Measurements from ENCODE around the gene CRACR2A. TPM values are rescaled to one million over a fixed set of nuclear protein-coding genes. Genes with fewer than 3 reads are reported as not detected.

The CRACR2A gene
- total and polyA plus RNA-seq, 2 of the 4 experiments (the other 2 are of a cell fraction): 0.54 to 0.60 TPM

GRCh38 chr12:3644104-3644503 lies 108.8 kb downstream of the CRACR2A start:
- Histone ChIP-seq H2AK9ac (replicated peaks; ENCODE audit: low read depth, low read length, poor library complexity) (no peak overlapping the region), H2BK5ac (ENCODE audit: low read depth, low read length, poor library complexity, severe bottlenecking) (no peak overlapping the region), H2BK120ac (ENCODE audit: low read depth, low read length) (no peak overlapping the region), H3K18ac (ENCODE audit: low read depth, low read length) (no peak overlapping the region), H3K36me3 (ENCODE audit: control insufficient read depth, insufficient read depth, low read length) (no peaks in the 10 kb centered on the region), H2AFZ (replicated peaks; ENCODE audit: low read length, poor library complexity) (no peak overlapping the region), H3K9me3 (ENCODE audit: control insufficient read depth, insufficient read depth, low read length) (no peaks in the 10 kb centered on the region), H3K4me3 (ENCODE audit: insufficient read depth, low read depth, low read length) (no peak overlapping the region), H3K23ac (ENCODE audit: low read depth, low read length) (no peak overlapping the region), H4K91ac (ENCODE audit: insufficient read depth, low read depth, low read length) (no peak overlapping the region), H3K27me3 (ENCODE audit: control insufficient read depth, insufficient read depth, low read length) (peaks cover 6% of the 10 kb centered on the region), H3K4me2 (ENCODE audit: low read depth, low read length) (no peak overlapping the region), H4K5ac (ENCODE audit: low read depth, low read length) (no peak overlapping the region), H2BK15ac (ENCODE audit: low read depth, low read length) (no peak overlapping the region), H3K9ac (ENCODE audit: low read depth, low read length) (no peak overlapping the region), H3K56ac (ENCODE audit: extremely low read depth, insufficient read depth, low read length) (no peak overlapping the region), H4K8ac (ENCODE audit: low read depth in 2 of 2, low read length in 2 of 2) (no peak overlapping the region), H3K27ac (ENCODE audit: insufficient read depth, low read length) (no peak overlapping the region), H2AK5ac (ENCODE audit: low read depth, low read length) (no peak overlapping the region), H3K4ac (ENCODE audit: low read depth, low read length) (no peak overlapping the region), H3K79me1 (ENCODE audit: low read depth in 1 of 2, low read length in 2 of 2) (no peaks in the 10 kb centered on the region), H3K9me1 (ENCODE audit: insufficient read depth, low read length) (no peaks in the 10 kb centered on the region), H3K4me1 (ENCODE audit: control insufficient read depth, insufficient read depth, low read length) (no peaks in the 10 kb centered on the region), H4K20me1 (ENCODE audit: insufficient read depth, low read length) (no peaks in the 10 kb centered on the region), H2BK20ac (ENCODE audit: low read depth, low read length) (no peak overlapping the region), H3K14ac (replicated peaks; ENCODE audit: low read depth, low read length) (no peak overlapping the region)
- WGBS, 2 experiments (ENCODE audit: extremely low coverage in 2 of 2, insufficient read length in 1 of 2): no CpG with 5 or more reads among the region's 8 CpGs
- intact Hi-C loops (cut with micrococcal nuclease): no loop called here
- no peak for ATAC-seq (ENCODE audit: low read depth)
- in situ Hi-C loops (cut with MboI; ENCODE audit: low sequenced_read_pairs): no loop called here
- no peak for DNase-seq
- no TSS peak for BruUV-seq (replicated peaks)
- no peak for TF ChIP-seq MXI1 (IDR thresholded peaks at IDR 0.05; ENCODE audit: borderline replicate concordance, low read depth, low read length)
- TF ChIP-seq FOS (IDR thresholded peaks at IDR 0.05; ENCODE audit: low read depth, low read length): no peak
- TF ChIP-seq USF2 (IDR thresholded peaks at IDR 0.05; ENCODE audit: low read depth, low read length): no peak
- no peak for TF ChIP-seq ELK1 (IDR thresholded peaks at IDR 0.05; ENCODE audit: borderline replicate concordance, low read depth, low read length)
- TF ChIP-seq BHLHE40 (IDR thresholded peaks at IDR 0.05; ENCODE audit: low read depth, low read length): no peak
- no peak for TF ChIP-seq MAZ (IDR thresholded peaks at IDR 0.05; ENCODE audit: borderline replicate concordance, low read depth, low read length)
- no peak for TF ChIP-seq RFX5 (IDR thresholded peaks at IDR 0.05; ENCODE audit: low read depth, low read length)
- TF ChIP-seq CEBPB (IDR thresholded peaks at IDR 0.05; ENCODE audit: low read depth, low read length): no peak
- TF ChIP-seq RAD21 (IDR thresholded peaks at IDR 0.05; ENCODE audit: low read length): no peak
- TF ChIP-seq MAFK (IDR thresholded peaks at IDR 0.05; ENCODE audit: low read depth, low read length): no peak
- TF ChIP-seq SMC3 (IDR thresholded peaks at IDR 0.05; ENCODE audit: low read depth, low read length): no peak
- POLR2A ChIA-PET (ENCODE audit: unreplicated experiment): no interaction called here
- dilution Hi-C loops (cut with HindIII; ENCODE audit: low sequenced_read_pairs, unreplicated experiment): no loop called here
- CTCF ChIA-PET: no interaction called here

Measured in IMR-90 (cell line).